ENCODE measurements around the gene PNKP.

PNKP gene

DNA sequence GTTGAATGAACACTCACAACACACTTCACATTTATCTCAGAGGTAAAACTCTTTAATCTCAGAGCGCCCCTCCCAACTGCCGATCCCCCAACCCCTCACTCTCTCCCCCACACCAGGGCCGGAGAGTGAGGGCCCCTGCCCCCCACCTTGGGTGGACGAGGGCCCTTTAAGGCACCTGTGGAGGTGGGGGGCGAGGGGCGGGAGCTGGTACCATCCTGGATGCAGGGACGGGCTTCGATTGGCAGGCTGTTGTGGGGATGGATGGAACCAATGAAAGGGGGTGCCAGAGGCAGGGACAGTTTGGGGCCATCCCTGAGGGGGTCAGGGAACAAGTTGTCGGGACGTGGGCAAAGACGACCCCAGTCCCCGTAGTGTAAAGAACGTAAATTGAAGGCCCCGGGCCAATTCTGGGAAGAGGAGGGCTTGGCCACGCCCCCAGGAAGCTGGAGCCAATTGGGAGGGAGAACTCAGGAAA lies 1.7 kb upstream of the PNKP start (continued):
- no peak for TF ChIP-seq ZNF610 (tag by site-specific recombination; IDR thresholded peaks at IDR 0.05; ENCODE audit: borderline replicate concordance)
- no peak for TF ChIP-seq ZFP41 (tag by site-specific recombination; IDR thresholded peaks at IDR 0.05; ENCODE audit: borderline replicate concordance)
- peak; percentile 37; the same call in 1 of the 2 replicates for TF ChIP-seq KLF9 (tag by site-specific recombination; IDR thresholded peaks at IDR 0.05; ENCODE audit: low read depth)
- no peak for TF ChIP-seq ZBTB17 (tag by site-specific recombination; IDR thresholded peaks at IDR 0.05)
- no peak for TF ChIP-seq ZNF513 (tag by site-specific recombination; IDR thresholded peaks at IDR 0.05)
- TF ChIP-seq, protein P1, sequence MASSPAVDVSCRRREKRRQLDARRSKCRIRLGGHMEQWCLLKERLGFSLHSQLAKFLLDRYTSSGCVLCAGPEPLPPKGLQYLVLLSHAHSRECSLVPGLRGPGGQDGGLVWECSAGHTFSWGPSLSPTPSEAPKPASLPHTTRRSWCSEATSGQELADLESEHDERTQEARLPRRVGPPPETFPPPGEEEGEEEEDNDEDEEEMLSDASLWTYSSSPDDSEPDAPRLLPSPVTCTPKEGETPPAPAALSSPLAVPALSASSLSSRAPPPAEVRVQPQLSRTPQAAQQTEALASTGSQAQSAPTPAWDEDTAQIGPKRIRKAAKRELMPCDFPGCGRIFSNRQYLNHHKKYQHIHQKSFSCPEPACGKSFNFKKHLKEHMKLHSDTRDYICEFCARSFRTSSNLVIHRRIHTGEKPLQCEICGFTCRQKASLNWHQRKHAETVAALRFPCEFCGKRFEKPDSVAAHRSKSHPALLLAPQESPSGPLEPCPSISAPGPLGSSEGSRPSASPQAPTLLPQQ (tag by site-specific recombination; IDR thresholded peaks at IDR 0.05): peak; percentile 31; the same call in 1 of the 2 replicates
- peak; percentile 46; the same call in 1 of the 2 replicates for TF ChIP-seq ZNF366 (tag by site-specific recombination; conservative IDR thresholded peaks at IDR 0.05)
- peak; percentile 76 for TF ChIP-seq ZNF398 (tag by site-specific recombination; IDR thresholded peaks at IDR 0.05)
- peak; percentile 99 for TF ChIP-seq SCRT1 (tag by site-specific recombination; IDR thresholded peaks at IDR 0.05; ENCODE audit: borderline replicate concordance)
- no peak for TF ChIP-seq ZSCAN30 (tag by site-specific recombination; IDR thresholded peaks at IDR 0.05)
- peak; percentile 10; the same call in 1 of the 2 replicates for TF ChIP-seq KLF8 (tag by site-specific recombination; IDR thresholded peaks at IDR 0.05)
- TF ChIP-seq GLIS2 (tag by site-specific recombination; IDR thresholded peaks at IDR 0.05): peak; percentile 72
- TF ChIP-seq PRDM10 (tag by site-specific recombination; IDR thresholded peaks at IDR 0.05): peak; percentile 95

GRCh38 chr19:49864890-49865289 lies 2.5 kb downstream of the PNKP start:
- ChIA-PET CTCF (interaction anchor here (0.5 to 1.2 kb wide), 7 partner anchors 13 to 639 kb away, joined by 3 to 5 read pairs (median 3); partner anchors contain the start of gene PTOV1), POLR2A (interaction anchor here (0.7 to 8.2 kb wide), 13 partner anchors 9 to 979 kb away, joined by 3 to 128 read pairs (median 5); partner anchors contain the start of genes AKT1S1, ATF5, FUZ and NUP62)
- Histone ChIP-seq H3K4me1 (ENCODE audit: control insufficient read depth, insufficient read depth, low read length) (peaks cover 31% of the 10 kb centered on the region), H3K9me3 (ENCODE audit: control insufficient read depth, insufficient read depth, low read depth, low read length) (no peaks in the 10 kb centered on the region), H3K36me3 (ENCODE audit: control insufficient read depth in 2 of 2, insufficient read depth in 1 of 2, low read length in 2 of 2) (peaks cover 13 to 49% of the 10 kb centered on the region in 2 experiments), H3K4me3 (ENCODE audit: low read depth, low read length) (no peak overlapping the region), H3K27ac (ENCODE audit: extremely low read depth, low read depth, low read length) (no peak overlapping the region)
- TF ChIP-seq, protein P2, sequence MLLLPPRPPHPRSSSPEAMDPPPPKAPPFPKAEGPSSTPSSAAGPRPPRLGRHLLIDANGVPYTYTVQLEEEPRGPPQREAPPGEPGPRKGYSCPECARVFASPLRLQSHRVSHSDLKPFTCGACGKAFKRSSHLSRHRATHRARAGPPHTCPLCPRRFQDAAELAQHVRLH (tag by site-specific recombination; IDR thresholded peaks at IDR 0.05): 0 out of 2 replicates have a peak, but pooled peaks have one; percentile 17
- TF ChIP-seq ZNF416 (tag by site-specific recombination; IDR thresholded peaks at IDR 0.05): no peak
- TF ChIP-seq ZXDB (tag by site-specific recombination; IDR thresholded peaks at IDR 0.05): no peak
- TF ChIP-seq ZNF623 (tag by site-specific recombination; IDR thresholded peaks at IDR 0.05): peak; percentile 39; the same call in 1 of the 2 replicates
- 0 out of 2 replicates have a peak, but pooled peaks have one; percentile 7 for TF ChIP-seq ZFP69B (tag by site-specific recombination; IDR thresholded peaks at IDR 0.05)
- 0 out of 2 replicates have a peak, but pooled peaks have one; percentile 9 for TF ChIP-seq ZNF768 (tag by site-specific recombination; IDR thresholded peaks at IDR 0.05)
- TF ChIP-seq ZNF280D (tag by site-specific recombination; IDR thresholded peaks at IDR 0.05): peak; percentile 41; the same call in 1 of the 2 replicates

Measured in HEK293 (cell line).